Activated T-helper 17 cell treated with anti-CD3 and anti-CD28 coated beads, Interleukin-2, amount 50 U/mL, for 72 hours (primary cell): ENCODE measurements around the gene PRKN. TPM values are rescaled to one million over a fixed set of nuclear protein-coding genes. Genes with fewer than 3 reads are reported as not detected.
"Not testable (repeated sequence)": the region's sequence is repeated elsewhere in the genome, so short reads cannot be mapped to it uniquely, and the experiment has no call there.

Experiments
- ATAC-seq: fragments of 150-1000 bp; cut with Tn5 transposase; replicated peaks from 2 replicates; pipeline ENCODE4 v1.10.0; 2021; ENCODE audit warnings: mild to moderate bottlenecking, moderate library complexity
- H3K27ac Mint-ChIP-seq: one replicate; pipeline ENCODE4 v1.8.0; 2022; ENCODE audit warnings: mixed read lengths
- H3K27me3 Mint-ChIP-seq: one replicate; pipeline ENCODE4 v1.8.0; 2022; ENCODE audit warnings: mixed read lengths
- H3K36me3 Mint-ChIP-seq: one replicate; pipeline ENCODE4 v1.8.0; 2022; ENCODE audit warnings: low read depth, mild to moderate bottlenecking, mixed read lengths
- H3K4me1 Mint-ChIP-seq: one replicate; pipeline ENCODE4 v1.8.0; 2022; ENCODE audit warnings: mixed read lengths
- H3K4me3 Mint-ChIP-seq: one replicate; pipeline ENCODE4 v1.8.0; 2022; ENCODE audit warnings: mild to moderate bottlenecking, mixed read lengths
- H3K9me3 Mint-ChIP-seq: one replicate; pipeline ENCODE4 v1.8.0; 2022; ENCODE audit warnings: mixed read lengths
- total RNA-seq, 2 donors: library from RNA; stranded (reverse); gene quantifications; one replicate each; pipeline ENCODE4 v1.2.3, GENCODE V29; 2022

PRKN gene
- total RNA-seq, 2 donors from 2014 or later, result 0.84 to 0.87 TPM

- ATAC-seq, result no peak
- Mint-ChIP-seq H3K36me3 (no peaks in the 10 kb centered on the region), H3K4me1 (peaks cover 3% of the 10 kb centered on the region), H3K27me3 (no peaks in the 10 kb centered on the region), H3K27ac (no peak overlapping the region), H3K4me3 (no peak overlapping the region), H3K9me3 (no peaks in the 10 kb centered on the region)
Observed at GRCh38 chr6:161354276-161354840, 1373.2 kb downstream of the PRKN start.

DNA sequence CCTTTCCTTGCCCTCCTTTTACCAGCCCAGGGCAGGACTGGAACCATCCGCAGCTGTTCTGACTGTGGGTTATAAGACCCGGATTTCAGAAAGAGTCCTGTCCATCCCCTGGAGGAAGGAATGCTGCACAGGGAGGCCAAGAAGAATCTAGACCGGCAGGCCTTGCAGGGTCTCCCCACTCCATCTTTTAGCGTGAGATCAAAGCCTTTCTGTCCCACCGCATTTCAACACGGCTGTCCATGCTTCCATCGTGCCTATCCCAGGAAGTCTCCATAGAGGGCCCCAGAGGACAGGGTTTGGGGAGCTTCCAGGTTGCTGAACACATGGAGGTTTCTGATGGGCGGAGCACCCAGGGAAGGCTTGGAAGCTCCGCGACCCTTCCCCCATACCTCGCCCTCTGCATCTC, 1374.4 kb downstream of the PRKN start:
- Mint-ChIP-seq H3K36me3 (no peaks in the 10 kb centered on the region), H3K27me3 (no peaks in the 10 kb centered on the region), H3K4me3 (no peak overlapping the region), H3K9me3 (no peaks in the 10 kb centered on the region), H3K4me1 (peaks cover 3% of the 10 kb centered on the region), H3K27ac (no peak overlapping the region)
- no peak for ATAC-seq

- Mint-ChIP-seq H3K27me3 (no peaks in the 10 kb centered on the region), H3K9me3 (no peaks in the 10 kb centered on the region), H3K36me3 (no peaks in the 10 kb centered on the region), H3K4me3 (no peak overlapping the region), H3K27ac (no peak overlapping the region), H3K4me1 (peaks cover 3% of the 10 kb centered on the region)
- no peak for ATAC-seq
Observed at GRCh38 chr6:161351858-161352257, 1375.7 kb downstream of the PRKN start.

GRCh38 chr6:161349886-161350285, 1377.7 kb downstream of the PRKN start:
- no peaks in the 10 kb centered on the region for H3K27me3 Mint-ChIP-seq
- ATAC-seq, result no peak
- H3K4me3 Mint-ChIP-seq, result no peak overlapping the region
- H3K27ac Mint-ChIP-seq, result no peak overlapping the region
- no peaks in the 10 kb centered on the region for H3K9me3 Mint-ChIP-seq
- no peaks in the 10 kb centered on the region for H3K4me1 Mint-ChIP-seq
- no peaks in the 10 kb centered on the region for H3K36me3 Mint-ChIP-seq

DNA sequence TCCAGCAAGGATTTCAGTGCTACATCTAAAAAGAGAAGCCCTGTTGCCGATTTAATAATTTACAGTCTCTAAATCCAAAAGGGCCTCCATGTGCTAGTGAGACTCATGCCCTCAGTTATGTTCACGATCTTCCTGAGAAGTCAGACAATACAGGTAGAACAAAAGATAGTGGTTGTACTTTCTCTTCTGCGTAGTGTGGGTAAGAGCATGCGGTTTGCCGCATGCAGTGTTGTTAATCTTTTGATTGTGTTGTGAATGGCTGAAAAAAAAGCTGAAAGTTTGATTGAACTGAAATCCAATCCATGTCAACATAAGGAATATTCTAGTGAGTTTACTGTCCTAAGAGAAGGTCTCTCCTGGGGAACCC, 1379.0 kb downstream of the PRKN start:
- no peaks in the 10 kb centered on the region for H3K36me3 Mint-ChIP-seq
- ATAC-seq, result no peak
- H3K4me3 Mint-ChIP-seq, result no peak overlapping the region
- no peak overlapping the region for H3K27ac Mint-ChIP-seq
- no peaks in the 10 kb centered on the region for H3K9me3 Mint-ChIP-seq
- H3K27me3 Mint-ChIP-seq, result no peaks in the 10 kb centered on the region
- no peaks in the 10 kb centered on the region for H3K4me1 Mint-ChIP-seq

- Mint-ChIP-seq H3K4me3 (no peak overlapping the region), H3K4me1 (no peaks in the 10 kb centered on the region), H3K9me3 (no peaks in the 10 kb centered on the region), H3K36me3 (no peaks in the 10 kb centered on the region), H3K27me3 (no peaks in the 10 kb centered on the region), H3K27ac (no peak overlapping the region)
- ATAC-seq, result no peak
Observed at GRCh38 chr6:161347988-161348627, 1379.5 kb downstream of the PRKN start.

- Mint-ChIP-seq H3K4me3 (no peak overlapping the region), H3K9me3 (no peaks in the 10 kb centered on the region), H3K4me1 (no peaks in the 10 kb centered on the region), H3K36me3 (no peaks in the 10 kb centered on the region), H3K27me3 (no peaks in the 10 kb centered on the region), H3K27ac (no peak overlapping the region)
- no peak for ATAC-seq
Observed at GRCh38 chr6:161347125-161347524, 1380.4 kb downstream of the PRKN start.

- no peak for ATAC-seq
- Mint-ChIP-seq H3K27me3 (no peaks in the 10 kb centered on the region), H3K4me3 (no peak overlapping the region), H3K36me3 (no peaks in the 10 kb centered on the region), H3K9me3 (no peaks in the 10 kb centered on the region), H3K4me1 (no peaks in the 10 kb centered on the region), H3K27ac (no peak overlapping the region)
Observed at GRCh38 chr6:161346717-161347116, 1380.8 kb downstream of the PRKN start.

GRCh38 chr6:161344626-161345025, 1382.9 kb downstream of the PRKN start:
- no peaks in the 10 kb centered on the region for H3K27me3 Mint-ChIP-seq
- no peaks in the 10 kb centered on the region for H3K4me1 Mint-ChIP-seq
- no peaks in the 10 kb centered on the region for H3K9me3 Mint-ChIP-seq
- no peak for ATAC-seq
- no peak overlapping the region for H3K4me3 Mint-ChIP-seq
- H3K36me3 Mint-ChIP-seq, result no peaks in the 10 kb centered on the region
- no peak overlapping the region for H3K27ac Mint-ChIP-seq

- no peak overlapping the region for H3K27ac Mint-ChIP-seq
- H3K4me3 Mint-ChIP-seq, result no peak overlapping the region
- H3K4me1 Mint-ChIP-seq, result no peaks in the 10 kb centered on the region
- ATAC-seq, result no peak
- H3K27me3 Mint-ChIP-seq, result no peaks in the 10 kb centered on the region
- no peaks in the 10 kb centered on the region for H3K36me3 Mint-ChIP-seq
- H3K9me3 Mint-ChIP-seq, result no peaks in the 10 kb centered on the region
Observed at GRCh38 chr6:161342039-161342438, 1385.5 kb downstream of the PRKN start.

- no peak for ATAC-seq
- no peaks in the 10 kb centered on the region for H3K9me3 Mint-ChIP-seq
- no peak overlapping the region for H3K4me3 Mint-ChIP-seq
- H3K36me3 Mint-ChIP-seq, result no peaks in the 10 kb centered on the region
- no peaks in the 10 kb centered on the region for H3K4me1 Mint-ChIP-seq
- no peaks in the 10 kb centered on the region for H3K27me3 Mint-ChIP-seq
- no peak overlapping the region for H3K27ac Mint-ChIP-seq
Observed at GRCh38 chr6:161341638-161342037, 1385.9 kb downstream of the PRKN start.

GRCh38 chr6:161338015-161338414, 1389.6 kb downstream of the PRKN start:
- no peaks in the 10 kb centered on the region for H3K9me3 Mint-ChIP-seq
- H3K27me3 Mint-ChIP-seq, result no peaks in the 10 kb centered on the region
- no peak overlapping the region for H3K27ac Mint-ChIP-seq
- H3K36me3 Mint-ChIP-seq, result no peaks in the 10 kb centered on the region
- H3K4me3 Mint-ChIP-seq, result no peak overlapping the region
- ATAC-seq, result no peak
- no peaks in the 10 kb centered on the region for H3K4me1 Mint-ChIP-seq

DNA sequence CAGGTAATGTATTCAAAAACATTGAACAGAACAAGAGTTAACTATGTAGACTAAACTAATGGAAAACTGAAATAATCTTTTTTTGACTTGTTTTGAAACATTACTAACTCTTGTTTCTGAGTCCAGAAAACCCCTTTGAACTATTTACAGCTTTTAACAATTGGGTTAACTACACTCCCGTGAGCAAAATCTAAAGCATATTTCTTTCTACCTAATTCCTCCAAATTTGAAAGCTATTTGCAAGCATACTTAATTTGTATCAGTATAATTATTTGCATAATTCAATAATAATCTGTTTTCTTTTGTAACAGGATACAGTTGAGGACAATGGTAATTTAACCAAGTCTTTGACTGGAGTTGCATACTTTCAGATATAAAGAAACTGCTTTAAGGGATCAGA, 1391.1 kb downstream of the PRKN start:
- Mint-ChIP-seq H3K9me3 (no peaks in the 10 kb centered on the region), H3K27ac (no peak overlapping the region), H3K27me3 (no peaks in the 10 kb centered on the region), H3K4me1 (no peaks in the 10 kb centered on the region), H3K4me3 (no peak overlapping the region), H3K36me3 (no peaks in the 10 kb centered on the region)
- no peak for ATAC-seq

- ATAC-seq, result no peak
- H3K9me3 Mint-ChIP-seq, result no peaks in the 10 kb centered on the region
- no peaks in the 10 kb centered on the region for H3K36me3 Mint-ChIP-seq
- no peak overlapping the region for H3K4me3 Mint-ChIP-seq
- H3K4me1 Mint-ChIP-seq, result no peaks in the 10 kb centered on the region
- H3K27ac Mint-ChIP-seq, result no peak overlapping the region
- no peaks in the 10 kb centered on the region for H3K27me3 Mint-ChIP-seq
Observed at GRCh38 chr6:161333410-161333809, 1394.2 kb downstream of the PRKN start.

GRCh38 chr6:161331402-161332081, 1396.0 kb downstream of the PRKN start:
- not testable (repeated sequence) for H3K9me3 Mint-ChIP-seq, H3K4me1 Mint-ChIP-seq

More at GRCh38 chr6:161331402-161332081, 1396.0 kb downstream of the PRKN start:
- H3K27ac Mint-ChIP-seq, H3K4me3 Mint-ChIP-seq, ATAC-seq, H3K36me3 Mint-ChIP-seq, H3K27me3 Mint-ChIP-seq: not testable (repeated sequence)
